AG09309 (cell line): Measurements from ENCODE around the gene XIRP2.
"Not testable (repeated sequence)": the region's sequence is repeated elsewhere in the genome, so short reads cannot be mapped to it uniquely, and the experiment has no call there.

ENCODE experiments used
- DNase-seq: peaks from one replicate; pipeline ENCODE4 v3.0.0-alpha.2; 2010; ENCODE audit warnings: low read depth
- H3K4me3 ChIP-seq: 2 replicates; pipeline ENCODE4 v1.5.1; 2011; ENCODE audit warnings: mild to moderate bottlenecking, low read depth, low read length, moderate library complexity; ENCODE audit not compliant: control insufficient read depth
- TF ChIP-seq, protein P1 (sequence below): IDR thresholded peaks from 2 replicates; pipeline ENCODE4 v1.5.1; 2011; ENCODE audit warnings: mild to moderate bottlenecking, low read depth, low read length, inconsistent platforms; ENCODE audit not compliant: insufficient read depth, control insufficient read depth; ENCODE audit errors: missing control alignments

Gene XIRP2

DNA sequence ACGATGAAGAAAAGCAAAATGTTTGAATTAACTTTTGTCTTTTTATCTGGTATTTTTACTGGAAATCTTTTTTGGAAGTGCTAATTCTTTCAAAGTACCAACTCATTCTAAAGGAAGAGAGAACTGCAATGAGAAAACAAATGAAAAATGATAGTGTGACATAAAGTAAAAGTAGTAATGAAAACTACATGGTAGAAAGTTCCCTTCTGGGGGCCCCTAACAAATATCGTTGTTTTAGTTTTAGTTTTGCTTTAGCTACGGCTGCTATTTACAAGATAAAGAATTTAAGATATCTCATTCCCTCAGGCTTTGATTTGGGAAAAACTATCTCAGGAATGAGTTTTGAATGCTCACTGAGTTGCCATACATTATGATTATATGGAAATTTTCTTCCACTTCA is 161.4 kb downstream of the XIRP2 start:
- TF ChIP-seq, protein P1, sequence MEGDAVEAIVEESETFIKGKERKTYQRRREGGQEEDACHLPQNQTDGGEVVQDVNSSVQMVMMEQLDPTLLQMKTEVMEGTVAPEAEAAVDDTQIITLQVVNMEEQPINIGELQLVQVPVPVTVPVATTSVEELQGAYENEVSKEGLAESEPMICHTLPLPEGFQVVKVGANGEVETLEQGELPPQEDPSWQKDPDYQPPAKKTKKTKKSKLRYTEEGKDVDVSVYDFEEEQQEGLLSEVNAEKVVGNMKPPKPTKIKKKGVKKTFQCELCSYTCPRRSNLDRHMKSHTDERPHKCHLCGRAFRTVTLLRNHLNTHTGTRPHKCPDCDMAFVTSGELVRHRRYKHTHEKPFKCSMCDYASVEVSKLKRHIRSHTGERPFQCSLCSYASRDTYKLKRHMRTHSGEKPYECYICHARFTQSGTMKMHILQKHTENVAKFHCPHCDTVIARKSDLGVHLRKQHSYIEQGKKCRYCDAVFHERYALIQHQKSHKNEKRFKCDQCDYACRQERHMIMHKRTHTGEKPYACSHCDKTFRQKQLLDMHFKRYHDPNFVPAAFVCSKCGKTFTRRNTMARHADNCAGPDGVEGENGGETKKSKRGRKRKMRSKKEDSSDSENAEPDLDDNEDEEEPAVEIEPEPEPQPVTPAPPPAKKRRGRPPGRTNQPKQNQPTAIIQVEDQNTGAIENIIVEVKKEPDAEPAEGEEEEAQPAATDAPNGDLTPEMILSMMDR: no peak
- no peak for DNase-seq
- H3K4me3 ChIP-seq: no peak overlapping the region

DNA sequence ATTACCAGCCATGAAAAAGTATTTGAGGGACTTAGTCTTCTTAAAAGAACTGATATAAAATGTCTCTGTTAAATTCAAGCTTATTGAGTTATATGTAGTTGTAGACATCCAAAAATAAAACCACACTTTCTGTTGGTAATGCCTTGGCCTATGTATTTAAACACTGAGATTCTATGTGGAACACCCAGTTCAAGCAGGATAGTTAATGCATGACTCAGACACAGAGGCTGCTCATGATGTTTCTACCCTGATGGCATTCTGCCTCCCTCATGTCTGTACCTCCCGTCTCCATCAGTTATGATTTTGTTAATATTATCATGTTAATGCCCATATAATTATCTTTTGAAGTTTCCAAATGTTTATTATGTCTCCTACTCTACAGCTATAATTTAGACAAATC is 164.5 kb downstream of the XIRP2 start:
- no peak for DNase-seq
- TF ChIP-seq, protein P1: no peak
- no peak overlapping the region for H3K4me3 ChIP-seq

DNA sequence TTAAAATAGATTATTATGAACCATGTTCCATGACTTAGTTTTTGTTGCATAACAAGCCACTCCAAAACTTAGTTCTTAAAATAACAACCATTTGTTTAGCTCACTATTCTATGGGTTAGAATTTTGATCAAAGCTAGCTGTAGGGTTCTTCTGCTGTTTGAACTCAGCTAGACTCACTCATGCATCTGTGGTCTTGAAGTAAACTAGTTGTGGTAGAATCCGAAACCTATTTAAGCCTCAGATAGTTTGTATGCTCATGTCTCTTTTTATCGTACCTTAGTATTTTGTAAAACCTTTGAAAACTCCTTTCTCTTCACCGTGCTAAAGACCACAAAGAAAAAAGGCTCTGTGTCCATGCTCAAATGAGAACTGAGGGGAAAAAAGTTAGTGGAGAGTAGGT is 166.6 kb downstream of the XIRP2 start:
- no peak for DNase-seq
- H3K4me3 ChIP-seq: no peak overlapping the region

DNA sequence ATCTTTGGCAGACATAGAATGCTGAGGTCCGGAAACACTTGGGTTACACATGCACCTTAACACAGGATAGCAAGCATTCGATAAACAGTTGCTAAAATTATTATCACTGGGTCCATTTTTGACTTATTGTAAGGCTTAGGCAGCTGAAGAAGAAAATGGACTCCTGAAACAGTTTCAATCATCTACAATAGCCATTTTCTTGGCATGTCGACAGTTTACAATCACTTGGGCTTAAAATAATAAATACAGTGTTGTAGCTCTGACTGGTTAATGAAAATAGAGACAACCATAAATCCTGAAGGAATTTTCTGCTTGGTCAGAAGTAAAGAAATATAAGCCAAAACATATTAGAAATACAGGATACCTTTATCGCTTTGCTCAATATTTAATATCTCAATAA is 169.2 kb downstream of the XIRP2 start:
- no peak for DNase-seq
- no peak overlapping the region for H3K4me3 ChIP-seq
- TF ChIP-seq, protein P1: no peak

More for the DNA sequence above, 166.6 kb downstream of the XIRP2 start:
- TF ChIP-seq, protein P1: no peak

DNA sequence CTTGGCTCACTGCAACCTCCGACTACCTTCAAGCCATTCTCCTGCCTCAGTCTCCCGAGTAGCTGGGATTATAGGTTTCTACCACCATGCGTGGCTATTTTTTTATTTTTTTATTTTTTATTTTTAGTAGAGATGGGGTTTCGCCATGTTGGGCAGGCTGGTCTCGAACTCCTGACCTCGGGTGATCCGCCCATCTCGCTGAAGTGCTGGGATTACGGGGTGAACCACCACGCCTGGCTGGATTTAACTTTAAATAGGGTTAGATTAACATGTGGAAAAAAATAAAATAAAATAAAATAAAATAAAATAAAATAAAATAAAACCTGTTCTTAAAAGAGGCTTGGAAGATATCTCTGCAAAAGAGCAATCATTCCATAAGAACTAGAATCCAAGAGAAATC is 170.9 kb downstream of the XIRP2 start:
- DNase-seq: no peak
- TF ChIP-seq, protein P1: no peak
- H3K4me3 ChIP-seq: no peak overlapping the region

DNA sequence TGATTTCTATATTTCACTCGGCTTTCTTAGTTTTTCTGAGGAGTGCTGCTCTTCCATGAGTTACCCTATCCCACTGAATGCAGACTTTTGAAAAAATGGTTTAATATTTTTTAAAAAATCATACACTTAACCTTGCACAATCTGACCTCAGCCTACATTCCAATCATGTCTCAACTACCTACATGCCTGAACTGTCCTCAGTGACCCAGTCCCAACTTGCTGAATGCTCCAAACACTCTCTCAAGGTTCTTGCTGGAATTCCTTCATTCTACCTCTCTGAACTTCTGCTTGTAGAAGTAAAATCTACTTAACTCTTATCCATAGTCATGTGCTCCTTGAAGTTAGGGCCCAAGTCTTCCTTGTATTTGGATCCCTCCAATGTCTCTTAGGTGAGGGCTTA is 181.6 kb downstream of the XIRP2 start:
- no peak for DNase-seq
- TF ChIP-seq, protein P1: no peak
- no peak overlapping the region for H3K4me3 ChIP-seq

DNA sequence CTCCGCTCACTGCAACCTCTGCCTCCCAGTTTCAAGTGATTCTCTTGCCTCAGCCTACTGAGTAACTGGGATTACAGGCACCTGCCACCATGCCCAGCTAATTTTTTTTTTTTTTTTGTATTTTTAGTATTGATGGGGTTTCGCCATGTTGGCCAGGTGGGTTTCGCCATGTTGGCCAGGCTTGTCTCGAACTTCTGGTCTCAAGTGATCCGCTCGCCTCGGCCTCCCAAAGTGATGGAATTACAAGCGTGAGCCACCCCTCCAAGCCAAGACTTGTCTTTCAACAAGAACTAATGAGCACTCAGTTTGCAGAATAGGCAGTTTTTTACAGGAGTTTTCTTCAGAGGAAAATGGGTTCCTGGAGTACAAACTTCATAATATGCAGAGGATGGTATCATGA is 187.4 kb downstream of the XIRP2 start:
- not testable (repeated sequence) for H3K4me3 ChIP-seq, DNase-seq

DNA sequence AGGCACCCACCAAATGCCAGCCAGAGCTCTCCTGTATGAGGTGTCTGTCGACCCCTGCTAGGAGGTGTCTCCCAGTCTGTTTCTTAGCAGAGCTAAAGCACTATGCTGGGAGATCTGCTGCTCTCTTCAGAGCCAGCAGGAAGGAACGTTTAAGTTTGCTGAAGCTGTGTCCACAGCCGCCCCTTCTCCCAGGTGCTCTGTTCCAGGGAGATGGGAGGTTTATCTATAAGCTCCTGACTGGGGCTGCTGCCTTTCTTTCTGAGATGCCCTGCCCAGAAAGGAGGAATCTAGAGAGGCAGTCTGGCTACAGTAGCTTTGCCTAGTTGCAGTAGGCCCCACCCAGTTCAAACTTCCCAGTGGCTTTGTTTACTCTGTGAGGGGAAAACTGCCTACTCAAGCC is 210.7 kb downstream of the XIRP2 start:
- not testable (repeated sequence) for H3K4me3 ChIP-seq, DNase-seq
